Measurements from ENCODE around the gene PRELP.
"Not testable (repeated sequence)": the region's sequence is repeated elsewhere in the genome, so short reads cannot be mapped to it uniquely, and the experiment has no call there.

Gene PRELP

GRCh38 chr1:203463469-203464062 is 12.0 kb upstream of the PRELP start:
- H3K27ac Mint-ChIP-seq, result no peak overlapping the region
- no peaks in the 10 kb centered on the region for H3K36me3 Mint-ChIP-seq (ENCODE audit: low read depth)
- H3K27me3 Mint-ChIP-seq (ENCODE audit: low read depth), result peaks cover 30% of the 10 kb centered on the region
- H3K4me1 Mint-ChIP-seq (ENCODE audit: low read depth), result no peaks in the 10 kb centered on the region
- no peaks in the 10 kb centered on the region for H3K9me3 Mint-ChIP-seq
- no peak overlapping the region for H3K4me3 Mint-ChIP-seq

- Mint-ChIP-seq H3K4me1 (ENCODE audit: low read depth) (no peaks in the 10 kb centered on the region), H3K36me3 (ENCODE audit: low read depth) (no peaks in the 10 kb centered on the region), H3K4me3 (no peak overlapping the region), H3K27me3 (ENCODE audit: low read depth) (peaks cover 30% of the 10 kb centered on the region), H3K27ac (no peak overlapping the region), H3K9me3 (no peaks in the 10 kb centered on the region)
Measured at GRCh38 chr1:203464226-203464625, 11.4 kb upstream of the PRELP start.

GRCh38 chr1:203464743-203465142 is 10.9 kb upstream of the PRELP start:
- no peaks in the 10 kb centered on the region for H3K4me1 Mint-ChIP-seq (ENCODE audit: low read depth)
- H3K27ac Mint-ChIP-seq, result no peak overlapping the region
- no peak overlapping the region for H3K4me3 Mint-ChIP-seq
- no peaks in the 10 kb centered on the region for H3K36me3 Mint-ChIP-seq (ENCODE audit: low read depth)
- H3K9me3 Mint-ChIP-seq, result no peaks in the 10 kb centered on the region
- H3K27me3 Mint-ChIP-seq (ENCODE audit: low read depth), result peaks cover 30% of the 10 kb centered on the region

- Mint-ChIP-seq H3K27me3 (ENCODE audit: low read depth) (peaks cover 28% of the 10 kb centered on the region), H3K4me1 (ENCODE audit: low read depth) (no peaks in the 10 kb centered on the region), H3K4me3 (no peak overlapping the region), H3K9me3 (no peaks in the 10 kb centered on the region), H3K36me3 (ENCODE audit: low read depth) (no peaks in the 10 kb centered on the region), H3K27ac (no peak overlapping the region)
Measured at GRCh38 chr1:203465146-203465798, 10.3 kb upstream of the PRELP start.

- H3K9me3 Mint-ChIP-seq, result no peaks in the 10 kb centered on the region
- no peaks in the 10 kb centered on the region for H3K36me3 Mint-ChIP-seq (ENCODE audit: low read depth)
- H3K4me1 Mint-ChIP-seq (ENCODE audit: low read depth), result no peaks in the 10 kb centered on the region
- peaks cover 23% of the 10 kb centered on the region for H3K27me3 Mint-ChIP-seq (ENCODE audit: low read depth)
- no peak overlapping the region for H3K4me3 Mint-ChIP-seq
- H3K27ac Mint-ChIP-seq, result no peak overlapping the region
Measured at GRCh38 chr1:203465948-203466347, 9.7 kb upstream of the PRELP start.

GRCh38 chr1:203466906-203467549 is 8.6 kb upstream of the PRELP start:
- not testable (repeated sequence) for H3K4me3 Mint-ChIP-seq; H3K36me3 Mint-ChIP-seq (ENCODE audit: low read depth); H3K9me3 Mint-ChIP-seq; H3K27ac Mint-ChIP-seq; H3K4me1 Mint-ChIP-seq (ENCODE audit: low read depth)
- peaks cover 16% of the 10 kb centered on the region for H3K27me3 Mint-ChIP-seq (ENCODE audit: low read depth)

- no peaks in the 10 kb centered on the region for H3K36me3 Mint-ChIP-seq (ENCODE audit: low read depth)
- H3K27me3 Mint-ChIP-seq (ENCODE audit: low read depth), result peaks cover 21% of the 10 kb centered on the region
- H3K4me3 Mint-ChIP-seq, result no peak overlapping the region
- no peak overlapping the region for H3K27ac Mint-ChIP-seq
- H3K9me3 Mint-ChIP-seq, result no peaks in the 10 kb centered on the region
- H3K4me1 Mint-ChIP-seq (ENCODE audit: low read depth), result no peaks in the 10 kb centered on the region
Measured at GRCh38 chr1:203467550-203467921, 8.1 kb upstream of the PRELP start.

GRCh38 chr1:203468326-203468725 is 7.3 kb upstream of the PRELP start:
- Mint-ChIP-seq H3K9me3 (no peaks in the 10 kb centered on the region), H3K4me1 (ENCODE audit: low read depth) (no peaks in the 10 kb centered on the region), H3K4me3 (no peak overlapping the region), H3K36me3 (ENCODE audit: low read depth) (no peaks in the 10 kb centered on the region), H3K27me3 (ENCODE audit: low read depth) (peaks cover 23% of the 10 kb centered on the region), H3K27ac (no peak overlapping the region)

- Mint-ChIP-seq H3K27me3 (ENCODE audit: low read depth) (peaks cover 37% of the 10 kb centered on the region), H3K4me3 (no peak overlapping the region), H3K9me3 (no peaks in the 10 kb centered on the region), H3K36me3 (ENCODE audit: low read depth) (no peaks in the 10 kb centered on the region), H3K27ac (no peak overlapping the region), H3K4me1 (ENCODE audit: low read depth) (no peaks in the 10 kb centered on the region)
Measured at GRCh38 chr1:203470240-203470639, 5.4 kb upstream of the PRELP start.

- Mint-ChIP-seq H3K36me3 (ENCODE audit: low read depth) (no peaks in the 10 kb centered on the region), H3K27me3 (ENCODE audit: low read depth) (peaks cover 43% of the 10 kb centered on the region), H3K4me3 (no peak overlapping the region), H3K27ac (no peak overlapping the region), H3K4me1 (ENCODE audit: low read depth) (no peaks in the 10 kb centered on the region), H3K9me3 (no peaks in the 10 kb centered on the region)
Measured at GRCh38 chr1:203471841-203472240, 3.8 kb upstream of the PRELP start.

GRCh38 chr1:203473281-203473680 is 2.3 kb upstream of the PRELP start:
- Mint-ChIP-seq H3K27ac (no peak overlapping the region), H3K27me3 (ENCODE audit: low read depth) (peaks cover 43% of the 10 kb centered on the region), H3K9me3 (no peaks in the 10 kb centered on the region), H3K4me3 (no peak overlapping the region), H3K36me3 (ENCODE audit: low read depth) (no peaks in the 10 kb centered on the region), H3K4me1 (ENCODE audit: low read depth) (peaks cover 11% of the 10 kb centered on the region)

GRCh38 chr1:203473781-203474305 is 1.8 kb upstream of the PRELP start:
- no peaks in the 10 kb centered on the region for H3K36me3 Mint-ChIP-seq (ENCODE audit: low read depth)
- no peaks in the 10 kb centered on the region for H3K9me3 Mint-ChIP-seq
- no peak overlapping the region for H3K27ac Mint-ChIP-seq
- peaks cover 11% of the 10 kb centered on the region for H3K4me1 Mint-ChIP-seq (ENCODE audit: low read depth)
- H3K4me3 Mint-ChIP-seq, result no peak overlapping the region
- H3K27me3 Mint-ChIP-seq (ENCODE audit: low read depth), result peaks cover 47% of the 10 kb centered on the region

GRCh38 chr1:203476216-203476814 is 709 bp downstream of the PRELP start:
- peaks cover 49% of the 10 kb centered on the region for H3K27me3 Mint-ChIP-seq (ENCODE audit: low read depth)
- H3K36me3 Mint-ChIP-seq (ENCODE audit: low read depth), result no peaks in the 10 kb centered on the region
- no peak overlapping the region for H3K27ac Mint-ChIP-seq
- no peaks in the 10 kb centered on the region for H3K9me3 Mint-ChIP-seq
- H3K4me3 Mint-ChIP-seq, result no peak overlapping the region
- H3K4me1 Mint-ChIP-seq (ENCODE audit: low read depth), result peaks cover 13% of the 10 kb centered on the region

GRCh38 chr1:203477748-203478147 is 2.1 kb downstream of the PRELP start:
- H3K4me1 Mint-ChIP-seq (ENCODE audit: low read depth), result peaks cover 13% of the 10 kb centered on the region
- no peak overlapping the region for H3K27ac Mint-ChIP-seq
- no peaks in the 10 kb centered on the region for H3K9me3 Mint-ChIP-seq
- peaks cover 41% of the 10 kb centered on the region for H3K27me3 Mint-ChIP-seq (ENCODE audit: low read depth)
- H3K36me3 Mint-ChIP-seq (ENCODE audit: low read depth), result no peaks in the 10 kb centered on the region
- no peak overlapping the region for H3K4me3 Mint-ChIP-seq

GRCh38 chr1:203478231-203478630 is 2.6 kb downstream of the PRELP start:
- no peaks in the 10 kb centered on the region for H3K9me3 Mint-ChIP-seq
- no peak overlapping the region for H3K27ac Mint-ChIP-seq
- no peaks in the 10 kb centered on the region for H3K36me3 Mint-ChIP-seq (ENCODE audit: low read depth)
- H3K4me3 Mint-ChIP-seq, result no peak overlapping the region
- H3K4me1 Mint-ChIP-seq (ENCODE audit: low read depth), result peaks cover 13% of the 10 kb centered on the region
- peaks cover 41% of the 10 kb centered on the region for H3K27me3 Mint-ChIP-seq (ENCODE audit: low read depth)

All from T-helper 1 cell treated with Interleukin-12 subunit alpha and Interleukin-12 subunit beta and Interleukin-4 antibody, amounts not matched to agents 30 μg/mL and 1 μg/mL, for 36 hours (primary cell).